B cell (primary cell): ENCODE data around the gene TSC22D1. TPM values are rescaled to one million over a fixed set of nuclear protein-coding genes. Genes with fewer than 3 reads are reported as not detected.

Experiments
- ATAC-seq: fragments of 200-7000 bp; cut with Tn5 transposase; one replicate; pipeline ENCODE4 v1.10.0; 2021; ENCODE audit warnings: low read depth, mild to moderate bottlenecking, moderate number of reproducible peaks, moderate library complexity
- CTCF ChIA-PET: fragments of 350-600 bp; sonication (Branson Sonifier 250); formaldehyde crosslinking; loops from one replicate; lab custom pipeline; 2021; ENCODE audit warnings: antibody characterized with exemption, inconsistent platforms; lab: Charles Lee
- POLR2A ChIA-PET: fragments of 350-600 bp; sonication (Branson Sonifier 250); formaldehyde crosslinking; loops from one replicate; lab custom pipeline; 2021; ENCODE audit warnings: antibody characterized with exemption; lab: Charles Lee
- DNase-seq: peaks from one replicate; pipeline ENCODE4 v3.0.0; 2013
- H2AFZ ChIP-seq: 2 replicates; pipeline ENCODE4 v1.6.1; 2012; ENCODE audit warnings: mild to moderate bottlenecking, low read depth, low read length; ENCODE audit not compliant: insufficient read depth, poor library complexity, severe bottlenecking
- H3K27ac ChIP-seq, 2 donors: 1 replicate in 1 of 2; 2 replicates in 1 of 2; pipeline ENCODE4 v1.5.1; 2012 to 2013; ENCODE audit warnings: low read length in 2 of 2, mild to moderate bottlenecking in 2 of 2, moderate library complexity in 1 of 2
- H3K27me3 ChIP-seq, 4 experiments: fragments of 200-600 bp in 1 of 4; sonication (generic) in 1 of 4; replicated peaks in 1 of 4; 1 replicate in 2 of 4; 2 replicates in 2 of 4; pipeline versions ENCODE4 v1.6.1 to v1.7.0; 2013 to 2016; ENCODE audit warnings: low read length in 3 of 4, mild to moderate bottlenecking in 2 of 4, mixed read lengths in 1 of 4, moderate library complexity in 1 of 4; ENCODE audit not compliant: insufficient read depth in 4 of 4, control insufficient read depth in 3 of 4; ENCODE audit errors: control extremely low read depth in 1 of 4
- H3K36me3 ChIP-seq, 2 experiments: replicated peaks in 1 of 2; 1 replicate in 1 of 2; 2 replicates in 1 of 2; pipeline versions ENCODE4 v1.6.1 to v1.7.1; 2013; ENCODE audit warnings: low read length in 1 of 2; ENCODE audit not compliant: insufficient read depth in 2 of 2, control insufficient read depth in 1 of 2; ENCODE audit errors: control extremely low read depth in 1 of 2, extremely low read depth in 1 of 2
- H3K4me1 ChIP-seq, 2 donors: fragments of 200-600 bp in 1 of 2; sonication (generic) in 1 of 2; 1 replicate in 1 of 2; 2 replicates in 1 of 2; pipeline versions ENCODE4 v1.5.1 to v1.6.1; 2013 to 2017; ENCODE audit warnings: low read length in 2 of 2; ENCODE audit not compliant: control insufficient read depth in 2 of 2, insufficient read depth in 2 of 2
- H3K4me2 ChIP-seq: replicated peaks from 2 replicates; pipeline ENCODE3; 2012; ENCODE audit warnings: mild to moderate bottlenecking, low read depth, low read length; ENCODE audit not compliant: poor library complexity, severe bottlenecking
- H3K4me3 ChIP-seq, 5 experiments: fragments of 200-600 bp in 1 of 5; sonication (generic) in 1 of 5; 1 replicate in 3 of 5; 2 replicates in 2 of 5; pipeline versions ENCODE4 v1.5.1 to v1.7.0; 2011 to 2016; ENCODE audit warnings: low read length in 4 of 5, mild to moderate bottlenecking in 4 of 5, low read depth in 2 of 5, control low read depth in 1 of 5, moderate library complexity in 1 of 5; ENCODE audit not compliant: insufficient read depth in 1 of 5; ENCODE audit errors: control extremely low read depth in 1 of 5, extremely low read depth in 1 of 5
- H3K79me2 ChIP-seq: fragments of 200-600 bp; sonication (generic); one replicate; pipeline ENCODE4 v1.6.0; 2016; ENCODE audit warnings: low read length; ENCODE audit not compliant: control insufficient read depth, insufficient read depth
- H3K9ac ChIP-seq: fragments of 200-600 bp; sonication (generic); 2 replicates; pipeline ENCODE4 v1.6.1; 2017; ENCODE audit warnings: mild to moderate bottlenecking, low read length, moderate library complexity
- H3K9me3 ChIP-seq, 3 donors: one replicate each; pipeline versions ENCODE4 v1.6.1 to v1.7.1; 2013; ENCODE audit warnings: low read length in 2 of 3; ENCODE audit not compliant: control insufficient read depth in 2 of 3, insufficient read depth in 1 of 3; ENCODE audit errors: control extremely low read depth in 1 of 3
- H4K20me1 ChIP-seq: 2 replicates; pipeline ENCODE4 v1.6.0; 2012; ENCODE audit warnings: mild to moderate bottlenecking, low read length; ENCODE audit not compliant: insufficient read depth, control insufficient read depth, poor library complexity, severe bottlenecking
- H3K27ac Mint-ChIP-seq: one replicate; pipeline ENCODE4 v1.8.0; 2021; ENCODE audit warnings: mixed read lengths
- H3K27me3 Mint-ChIP-seq: one replicate; pipeline ENCODE4 v1.8.0; 2021; ENCODE audit warnings: mixed read lengths
- H3K4me1 Mint-ChIP-seq: one replicate; pipeline ENCODE4 v1.8.0; 2021; ENCODE audit warnings: mixed read lengths
- H3K4me3 Mint-ChIP-seq: one replicate; pipeline ENCODE4 v1.8.0; 2021; ENCODE audit warnings: mixed read lengths
- H3K9me3 Mint-ChIP-seq: one replicate; pipeline ENCODE4 v1.8.0; 2022; ENCODE audit warnings: mixed read lengths; ENCODE audit not compliant: insufficient read depth
- EZH2 ChIP-seq: IDR thresholded peaks from 2 replicates; pipeline ENCODE4 v1.6.1; 2012; ENCODE audit warnings: borderline replicate concordance, low read depth, mild to moderate bottlenecking, moderate library complexity, low read length; ENCODE audit not compliant: insufficient read depth, poor library complexity, severe bottlenecking
- WGBS: methylation state at CpG from one replicate; pipeline ENCODE4 v1.1.5; 2013; ENCODE audit warnings: missing lambda C conversion rate; ENCODE audit not compliant: insufficient coverage; 5-methylcytosine and 5-hydroxymethylcytosine counted together
- intact Hi-C: fragments of 100-400 bp; cut with micrococcal nuclease; formaldehyde crosslinking; loops from one replicate; pipeline ENCODE4 v1.10.0; 2022
- polyA plus RNA-seq: library from polyadenylated mRNA; depleted of rRNA; stranded (reverse); fragments of >200 nt; gene quantifications from 2 replicates; pipeline ENCODE4 v1.2.3, GENCODE V29; 2012
- total RNA-seq, 2 donors: library from RNA; stranded (reverse); fragments of 120-200 nt in 1 of 2; gene quantifications; 1 replicate in 1 of 2; 2 replicates in 1 of 2; pipeline versions ENCODE4 v1.2.3 to v1.2.4, GENCODE V29; 2013 to 2022
- TF ChIP-seq, protein P1 (sequence below): fragments of 200-600 bp; IDR thresholded peaks from one replicate; pipeline ENCODE4 v1.8.0; 2022; ENCODE audit warnings: antibody characterized with exemption, mild to moderate bottlenecking

TSC22D1 gene
- total and polyA plus RNA-seq, 2 donors (not counting 1 experiment from before 2014, with no cell fraction given) = 7.0 to 36.6 TPM

GRCh38 chr13:44561351-44561750, 14.8 kb downstream of the TSC22D1 start:
- H3K27ac Mint-ChIP-seq = no peak overlapping the region
- intact Hi-C loops = no loop called here

GRCh38 chr13:44557986-44558385, 18.1 kb downstream of the TSC22D1 start:
- Histone ChIP-seq H3K27me3 (no peaks in the 10 kb centered on the region), H3K27ac (no peak overlapping the region), H4K20me1 (no peaks in the 10 kb centered on the region), H3K4me3 (no peak overlapping the region), H2AFZ (no peak overlapping the region), H3K9me3 (no peaks in the 10 kb centered on the region), H3K79me2 (no peaks in the 10 kb centered on the region), H3K9ac (no peak overlapping the region), H3K36me3 (no peaks in the 10 kb centered on the region), H3K4me2 (no peak overlapping the region), H3K4me1 (no peaks in the 10 kb centered on the region)
- Mint-ChIP-seq H3K4me3 (no peak overlapping the region), H3K27me3 (no peaks in the 10 kb centered on the region), H3K4me1 (no peaks in the 10 kb centered on the region), H3K27ac (no peak overlapping the region), H3K9me3 (no peaks in the 10 kb centered on the region)
- TF ChIP-seq, protein P1, sequence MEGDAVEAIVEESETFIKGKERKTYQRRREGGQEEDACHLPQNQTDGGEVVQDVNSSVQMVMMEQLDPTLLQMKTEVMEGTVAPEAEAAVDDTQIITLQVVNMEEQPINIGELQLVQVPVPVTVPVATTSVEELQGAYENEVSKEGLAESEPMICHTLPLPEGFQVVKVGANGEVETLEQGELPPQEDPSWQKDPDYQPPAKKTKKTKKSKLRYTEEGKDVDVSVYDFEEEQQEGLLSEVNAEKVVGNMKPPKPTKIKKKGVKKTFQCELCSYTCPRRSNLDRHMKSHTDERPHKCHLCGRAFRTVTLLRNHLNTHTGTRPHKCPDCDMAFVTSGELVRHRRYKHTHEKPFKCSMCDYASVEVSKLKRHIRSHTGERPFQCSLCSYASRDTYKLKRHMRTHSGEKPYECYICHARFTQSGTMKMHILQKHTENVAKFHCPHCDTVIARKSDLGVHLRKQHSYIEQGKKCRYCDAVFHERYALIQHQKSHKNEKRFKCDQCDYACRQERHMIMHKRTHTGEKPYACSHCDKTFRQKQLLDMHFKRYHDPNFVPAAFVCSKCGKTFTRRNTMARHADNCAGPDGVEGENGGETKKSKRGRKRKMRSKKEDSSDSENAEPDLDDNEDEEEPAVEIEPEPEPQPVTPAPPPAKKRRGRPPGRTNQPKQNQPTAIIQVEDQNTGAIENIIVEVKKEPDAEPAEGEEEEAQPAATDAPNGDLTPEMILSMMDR = no peak
- no peak for TF ChIP-seq EZH2
- ATAC-seq (no peak), DNase-seq (no peak)
- ChIA-PET POLR2A (no interaction called here), CTCF (interaction anchor here (1.1 kb wide), 1 partner anchor 74 kb away, joined by 3 read pairs; no protein-coding TSS in a partner anchor)
- intact Hi-C loops = no loop called here
- WGBS = no CpG with 5 or more reads among the region's 2 CpGs

More at GRCh38 chr13:44561351-44561750, 14.8 kb downstream of the TSC22D1 start:
- Mint-ChIP-seq H3K4me3 (no peak overlapping the region), H3K4me1 (no peaks in the 10 kb centered on the region), H3K9me3 (no peaks in the 10 kb centered on the region), H3K27me3 (no peaks in the 10 kb centered on the region)
- 86% methylated on average over 1 of the region's 2 CpGs for WGBS
- Histone ChIP-seq H3K27ac (no peak overlapping the region), H3K27me3 (no peaks in the 10 kb centered on the region), H3K4me2 (no peak overlapping the region), H3K36me3 (no peaks in the 10 kb centered on the region), H3K4me3 (no peak overlapping the region), H3K9me3 (no peaks in the 10 kb centered on the region), H2AFZ (no peak overlapping the region), H3K4me1 (no peaks in the 10 kb centered on the region), H3K79me2 (no peaks in the 10 kb centered on the region), H3K9ac (no peak overlapping the region), H4K20me1 (no peaks in the 10 kb centered on the region)
- TF ChIP-seq, protein P1 = no peak
- TF ChIP-seq EZH2 = no peak
- DNase-seq (no peak), ATAC-seq (no peak)
- ChIA-PET POLR2A (no interaction called here), CTCF (interaction anchor here (0.6 kb wide), 1 partner anchor 658 kb away, joined by 3 read pairs; no protein-coding TSS in a partner anchor)
